SU-DHL-6 (cell line): Measurements from ENCODE around the gene HSD17B14.

Experiments used
- CTCF ChIP-seq: fragments of 200-600 bp; sonication (generic); IDR thresholded peaks from one replicate; pipeline ENCODE4 v1.5.1; 2017; ENCODE audit warnings: antibody characterized with exemption, mild to moderate bottlenecking, low read length, moderate library complexity; ENCODE audit not compliant: insufficient read depth, poor library complexity, severe bottlenecking
- EZH2phosphoT487 ChIP-seq: fragments of 200-600 bp; sonication (generic), shearing (Covaris generic); conservative IDR thresholded peaks from 2 replicates; pipeline ENCODE4 v1.6.1; 2018; ENCODE audit warnings: mild to moderate bottlenecking, antibody characterized with exemption, low read length, moderate library complexity, mixed read lengths

- TF ChIP-seq CTCF (no peak), EZH2phosphoT487 (no peak)
Measured at GRCh38 chr19:48867123-48867745, 30.9 kb upstream of the HSD17B14 start.
